ENCODE data around the gene ADAM12. TPM values are rescaled to one million over a fixed set of nuclear protein-coding genes. Genes with fewer than 3 reads are reported as not detected.

Gene ADAM12
- total RNA-seq, 1 experiment from 2014 or later: 0.24 TPM

GRCh38 chr10:126198681-126199080 lies 189.6 kb downstream of the ADAM12 start:
- Histone ChIP-seq H4K5ac (ENCODE audit: insufficient read length, low read depth, low read length) (no peak overlapping the region), H2AFZ (ENCODE audit: low read length) (no peak overlapping the region), H3K14ac (ENCODE audit: insufficient read depth, low read length) (no peak overlapping the region), H3K9me3 (ENCODE audit: control insufficient read depth, low read depth, low read length) (no peaks in the 10 kb centered on the region), H2BK12ac (ENCODE audit: insufficient read length, low read depth, low read length) (no peak overlapping the region), H3K27ac (ENCODE audit: insufficient read length, low read depth, low read length) (no peak overlapping the region), H3K79me1 (ENCODE audit: insufficient read depth, low read depth, low read length, poor library complexity, severe bottlenecking) (no peaks in the 10 kb centered on the region), H2AK5ac (ENCODE audit: insufficient read length, low read length) (no peak overlapping the region), H3K56ac (ENCODE audit: insufficient read length, low read depth, low read length) (no peak overlapping the region), H3K4me2 (ENCODE audit: insufficient read depth, insufficient read length, low read length) (no peak overlapping the region), H3K79me2 (ENCODE audit: insufficient read depth, low read length) (no peaks in the 10 kb centered on the region), H4K20me1 (ENCODE audit: control insufficient read depth, insufficient read depth, insufficient read length) (no peaks in the 10 kb centered on the region), H4K8ac (replicated peaks; ENCODE audit: insufficient read length, low read depth, low read length) (no peak overlapping the region), H3K27me3 (ENCODE audit: insufficient read depth, low read length) (no peaks in the 10 kb centered on the region), H2BK20ac (ENCODE audit: low read depth, low read length, poor library complexity, severe bottlenecking) (no peak overlapping the region), H3K18ac (ENCODE audit: insufficient read length, low read depth, low read length) (no peak overlapping the region), H3K4ac (ENCODE audit: low read depth, low read length) (no peak overlapping the region), H4K91ac (ENCODE audit: insufficient read length, low read depth, low read length) (no peak overlapping the region), H3K9ac (ENCODE audit: extremely low read depth, insufficient read length, low read length) (no peak overlapping the region), H3K4me1 (ENCODE audit: insufficient read depth, low read length) (no peaks in the 10 kb centered on the region), H3T11ph (ENCODE audit: low read length) (no peak overlapping the region), H2BK5ac (ENCODE audit: insufficient read length, low read length) (no peak overlapping the region), H3K23me2 (ENCODE audit: insufficient read length, low read depth, low read length, poor library complexity, severe bottlenecking) (no peaks in the 10 kb centered on the region), H2BK120ac (ENCODE audit: low read depth, low read length, poor library complexity, severe bottlenecking) (no peak overlapping the region), H3K23ac (ENCODE audit: insufficient read length, low read depth, low read length) (no peak overlapping the region), H2BK15ac (ENCODE audit: low read depth, low read length) (no peak overlapping the region; the same call in 1 of the 2 replicates)
- Mint-ChIP-seq H3K4me1 (no peaks in the 10 kb centered on the region), H3K4me3 (no peak overlapping the region), H3K27me3 (ENCODE audit: low read depth) (peaks cover 5% of the 10 kb centered on the region), H3K9me3 (no peaks in the 10 kb centered on the region), H3K27ac (no peak overlapping the region), H3K36me3 (ENCODE audit: insufficient read depth in 1 of 3, low read depth in 3 of 3) (no peaks in the 10 kb centered on the region; a peak in 1 of 7 replicates)
- no peak for TF ChIP-seq CTCF (conservative IDR thresholded peaks at IDR 0.05)
- no peak for DNase-seq

All from H9 (cell line).